VCaP (cell line): ENCODE measurements around the gene ATRN.
"Not testable (repeated sequence)": the region's sequence is repeated elsewhere in the genome, so short reads cannot be mapped to it uniquely, and the experiment has no call there.

ENCODE experiments used
- H3K27ac ChIP-seq: fragments of 450-650 bp; 2 replicates; pipeline ENCODE4 v1.5.1; 2017
- TF ChIP-seq, protein P1 (sequence below): fragments of 450-650 bp; conservative IDR thresholded peaks from 2 replicates; pipeline ENCODE4 v1.5.1; 2017; ENCODE audit warnings: mild to moderate bottlenecking, moderate library complexity

Gene ATRN

DNA sequence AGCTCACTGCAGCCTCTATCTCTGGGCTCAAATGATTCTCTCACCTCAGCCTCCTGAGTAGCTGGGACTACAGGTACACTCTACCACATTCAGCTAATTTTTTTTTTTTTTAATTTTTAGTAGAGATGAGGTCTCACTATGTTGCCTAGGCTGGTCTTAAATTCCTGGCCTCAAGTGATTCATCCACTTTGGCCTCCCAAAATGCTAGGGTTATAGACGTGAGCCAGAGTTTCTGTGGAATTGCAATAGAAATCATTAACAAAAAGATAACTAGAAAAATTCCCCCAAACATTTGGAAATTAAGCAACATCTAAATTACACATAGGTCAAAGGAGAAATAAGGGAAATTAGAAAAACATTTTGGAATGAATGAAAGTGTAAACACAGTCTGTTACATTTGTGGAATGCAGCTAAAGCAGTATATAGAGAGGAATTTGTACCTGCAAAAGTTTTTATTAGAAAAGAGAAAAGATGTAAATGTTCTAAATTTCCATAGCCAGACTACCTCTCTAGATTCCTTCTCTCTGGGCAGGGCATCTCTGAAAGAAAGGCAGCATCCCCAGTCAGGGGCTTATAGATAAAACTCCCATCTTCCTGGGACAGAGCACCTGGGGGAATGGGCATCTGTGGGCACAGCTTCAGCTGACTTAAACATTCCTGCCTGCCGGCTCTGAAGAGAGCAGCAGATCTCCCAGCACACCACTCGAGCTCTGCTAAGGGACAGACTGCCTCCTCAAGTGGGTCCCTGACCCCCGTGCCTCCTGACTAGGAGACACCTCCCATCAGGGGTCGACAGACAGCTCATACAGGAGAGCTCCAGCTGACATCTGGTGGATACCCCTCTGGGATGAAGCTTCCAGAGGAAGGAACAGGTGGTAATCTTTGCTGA, 51.3 kb downstream of the ATRN start:
- TF ChIP-seq, protein P1, sequence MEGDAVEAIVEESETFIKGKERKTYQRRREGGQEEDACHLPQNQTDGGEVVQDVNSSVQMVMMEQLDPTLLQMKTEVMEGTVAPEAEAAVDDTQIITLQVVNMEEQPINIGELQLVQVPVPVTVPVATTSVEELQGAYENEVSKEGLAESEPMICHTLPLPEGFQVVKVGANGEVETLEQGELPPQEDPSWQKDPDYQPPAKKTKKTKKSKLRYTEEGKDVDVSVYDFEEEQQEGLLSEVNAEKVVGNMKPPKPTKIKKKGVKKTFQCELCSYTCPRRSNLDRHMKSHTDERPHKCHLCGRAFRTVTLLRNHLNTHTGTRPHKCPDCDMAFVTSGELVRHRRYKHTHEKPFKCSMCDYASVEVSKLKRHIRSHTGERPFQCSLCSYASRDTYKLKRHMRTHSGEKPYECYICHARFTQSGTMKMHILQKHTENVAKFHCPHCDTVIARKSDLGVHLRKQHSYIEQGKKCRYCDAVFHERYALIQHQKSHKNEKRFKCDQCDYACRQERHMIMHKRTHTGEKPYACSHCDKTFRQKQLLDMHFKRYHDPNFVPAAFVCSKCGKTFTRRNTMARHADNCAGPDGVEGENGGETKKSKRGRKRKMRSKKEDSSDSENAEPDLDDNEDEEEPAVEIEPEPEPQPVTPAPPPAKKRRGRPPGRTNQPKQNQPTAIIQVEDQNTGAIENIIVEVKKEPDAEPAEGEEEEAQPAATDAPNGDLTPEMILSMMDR = no peak
- no peak overlapping the region for H3K27ac ChIP-seq

DNA sequence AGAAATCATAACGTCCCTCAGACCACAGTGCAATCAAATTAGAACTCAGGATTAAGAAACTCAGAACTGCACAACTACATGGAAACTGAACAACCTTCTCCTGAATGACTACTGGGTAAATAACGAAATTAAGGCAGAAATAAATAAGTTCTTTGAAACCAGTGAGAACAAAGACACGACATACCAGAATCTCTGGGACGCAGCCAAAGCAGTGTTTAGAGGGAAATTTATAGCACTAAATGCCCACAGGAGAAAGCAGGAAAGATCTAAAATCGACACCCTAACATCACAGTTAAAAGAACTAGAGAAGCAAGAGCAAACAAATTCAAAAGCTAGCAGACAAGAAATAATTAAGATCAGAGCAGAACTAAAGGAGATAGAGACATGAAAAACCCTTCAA, 53.9 kb downstream of the ATRN start:
- not testable (repeated sequence) for H3K27ac ChIP-seq

DNA sequence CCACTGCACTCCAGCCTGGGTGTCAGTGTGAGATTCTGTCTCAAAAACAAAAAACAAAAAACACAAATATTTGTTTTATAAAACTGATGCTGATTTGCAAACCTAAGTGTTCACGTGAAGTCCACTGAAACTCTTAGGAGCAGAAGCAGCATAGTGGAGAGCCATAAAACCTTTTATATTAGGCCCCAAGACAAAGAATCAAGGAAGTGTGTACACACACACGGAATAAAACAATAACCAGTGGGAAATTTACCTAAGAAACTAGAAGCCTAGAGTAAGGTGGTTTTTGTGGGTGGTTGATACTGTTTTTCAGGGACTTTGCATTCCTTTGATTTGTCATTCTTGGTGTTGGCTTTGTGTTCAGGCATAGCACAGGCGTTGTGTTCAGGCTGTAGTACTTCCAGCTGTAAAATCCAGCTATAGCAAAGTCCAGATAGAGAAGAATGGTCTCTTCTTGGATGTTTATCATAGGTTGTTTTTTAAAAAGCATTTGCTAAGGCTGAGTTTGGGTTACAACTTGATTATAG, 61.3 kb downstream of the ATRN start:
- H3K27ac ChIP-seq = peak overlapping the region; percentile 17
- TF ChIP-seq, protein P1 = no peak

DNA sequence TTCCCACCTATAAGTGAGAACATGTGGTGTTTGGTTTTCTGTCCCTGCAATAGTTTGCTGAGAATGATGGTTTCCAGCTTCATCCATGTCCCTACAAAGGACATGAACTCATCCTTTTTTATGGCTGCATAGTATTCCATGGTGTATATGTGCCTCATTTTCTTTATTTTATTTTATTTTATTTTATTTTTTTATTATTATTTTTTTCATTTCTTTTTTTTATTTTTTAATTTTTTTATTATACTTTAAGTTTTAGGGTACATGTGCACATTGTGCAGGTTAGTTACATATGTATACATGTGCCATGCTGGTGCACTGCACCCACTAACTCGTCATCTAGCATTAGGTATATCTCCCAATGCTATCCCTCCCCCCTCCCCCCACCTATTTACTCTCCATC, 66.9 kb downstream of the ATRN start:
- H3K27ac ChIP-seq = not testable (repeated sequence)

DNA sequence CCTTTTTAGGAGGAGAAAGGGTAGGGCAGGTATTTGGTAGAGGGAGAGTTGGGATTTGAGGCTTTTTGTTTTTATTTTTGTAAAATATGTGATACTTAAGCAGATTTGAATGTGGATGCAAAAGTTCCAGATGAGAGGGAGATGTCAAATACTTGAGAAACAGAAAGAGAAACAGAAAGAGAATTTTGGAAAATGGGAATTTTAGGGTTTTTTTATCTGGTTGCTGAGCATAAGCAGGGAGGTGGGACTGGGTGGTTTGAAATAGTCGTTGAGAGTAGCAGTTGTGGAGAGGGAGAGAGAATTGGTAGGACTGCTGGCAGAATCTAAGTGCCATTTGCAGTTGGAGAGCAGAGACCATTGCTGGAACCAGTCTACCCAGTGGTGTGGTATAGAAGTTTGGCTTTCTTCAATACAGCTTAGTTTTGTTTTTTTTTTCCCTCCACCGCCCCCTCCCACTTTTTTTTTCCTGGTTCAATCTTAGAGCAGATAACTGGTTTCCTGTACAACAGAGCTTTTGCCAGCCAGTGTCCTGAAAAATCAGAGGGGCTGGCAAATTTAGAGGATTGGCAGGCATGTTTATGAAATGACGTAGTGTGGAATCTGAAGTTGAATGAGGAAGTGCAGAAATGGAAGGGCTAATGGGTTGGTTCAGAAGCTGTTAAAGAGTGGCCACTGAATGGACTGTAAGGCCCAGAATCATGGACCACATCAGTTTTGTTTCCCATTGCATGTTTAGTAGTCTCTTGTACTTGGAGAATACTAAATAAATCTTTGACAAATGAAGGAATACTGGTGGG, 68.7 kb downstream of the ATRN start:
- H3K27ac ChIP-seq = no peak overlapping the region

DNA sequence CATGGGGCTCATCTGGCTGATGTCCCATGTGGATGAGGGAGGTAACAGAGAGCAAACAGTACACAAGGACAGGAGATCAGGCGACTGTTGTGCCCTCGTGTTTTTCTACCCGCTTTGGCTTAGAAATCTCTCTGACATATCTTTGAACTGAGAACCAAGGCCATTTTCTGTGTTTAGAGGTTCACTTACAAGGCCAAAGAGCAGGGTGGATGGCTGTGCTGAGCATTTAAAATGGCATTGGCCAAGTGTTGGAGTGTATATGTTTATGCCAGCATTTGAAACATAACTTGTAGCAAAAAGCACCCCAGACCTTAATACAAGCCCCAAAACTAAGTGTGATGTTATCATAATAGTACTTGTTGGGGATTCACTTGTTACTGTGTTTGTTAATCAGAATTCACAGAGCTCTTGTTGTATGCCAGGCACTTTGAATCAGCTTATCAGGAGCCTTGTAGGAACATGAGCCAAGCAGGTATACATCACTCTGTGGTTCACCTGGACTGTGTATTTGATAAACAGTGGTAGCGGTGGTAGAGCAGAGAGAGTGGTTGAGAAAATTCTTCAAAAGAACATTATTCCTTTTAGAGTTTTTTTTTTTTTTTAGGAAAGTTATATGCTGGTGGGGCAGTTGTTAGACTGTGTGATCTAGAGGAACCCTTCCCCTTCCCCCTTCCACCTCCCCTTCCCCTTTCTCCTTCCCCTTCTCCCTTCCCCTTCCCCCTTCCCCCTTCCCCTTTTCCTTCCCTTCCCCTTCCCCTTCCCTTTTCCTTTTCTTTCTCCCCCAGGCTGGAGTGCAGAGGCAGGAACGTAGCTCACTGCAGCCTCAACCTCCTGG, 71.3 kb downstream of the ATRN start:
- TF ChIP-seq, protein P1 = no peak
- H3K27ac ChIP-seq = no peak overlapping the region

More for the DNA sequence above, 68.7 kb downstream of the ATRN start:
- TF ChIP-seq, protein P1 = no peak

DNA sequence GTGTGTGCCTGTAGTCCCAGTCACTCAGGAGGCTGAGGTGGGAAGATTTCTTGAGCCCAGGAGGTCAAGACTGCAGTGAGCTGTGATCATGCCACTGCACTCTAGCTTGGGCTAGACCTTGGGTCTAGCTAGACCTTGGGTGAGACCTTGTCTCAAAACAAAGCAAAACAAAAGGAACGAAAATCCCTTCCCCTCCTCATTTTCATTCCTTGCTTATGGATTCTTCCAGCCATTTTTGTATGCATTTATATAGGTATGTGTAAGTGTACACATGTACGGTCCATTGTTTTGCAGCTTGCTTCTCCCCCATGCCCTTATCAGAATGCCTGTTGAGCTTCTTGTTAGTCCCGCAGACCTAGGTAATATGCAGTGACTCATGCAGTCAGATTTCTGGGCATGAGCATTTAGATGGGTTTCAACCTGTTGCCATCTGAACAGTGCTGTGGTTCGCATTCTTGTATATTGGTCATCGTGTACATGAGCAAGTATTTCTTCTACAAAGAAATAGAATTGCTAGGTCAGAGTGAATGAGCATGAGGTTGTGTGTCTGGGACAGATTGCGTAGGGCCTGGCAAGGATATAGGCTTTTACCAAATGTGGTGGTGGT, 73.2 kb downstream of the ATRN start:
- TF ChIP-seq, protein P1 = no peak
- H3K27ac ChIP-seq = no peak overlapping the region
